ENCODE results near the gene SLC22A3. TPM values are rescaled to one million over a fixed set of nuclear protein-coding genes. Genes with fewer than 3 reads are reported as not detected.

SLC22A3 gene
- polyA plus RNA-seq, 2 of the 4 experiments (the other 2 are of a cell fraction), result 44.9 to 57.4 TPM

- no peak for TF ChIP-seq TFCP2L1 (CRISPR knock-in tag; IDR thresholded peaks at IDR 0.05)
- no peak for TF ChIP-seq ZNF302 (CRISPR knock-in tag; IDR thresholded peaks at IDR 0.05)
- no peak for TF ChIP-seq HES2 (IDR thresholded peaks at IDR 0.05)
- TF ChIP-seq POLR2AphosphoS2 (conservative IDR thresholded peaks at IDR 0.05; ENCODE audit: low read length), result no peak
- TF ChIP-seq FOSB (CRISPR knock-in tag; IDR thresholded peaks at IDR 0.05), result no peak
- TF ChIP-seq HDAC2 (IDR thresholded peaks at IDR 0.05), result no peak
- no peak for TF ChIP-seq PHF8 (IDR thresholded peaks at IDR 0.05; ENCODE audit: borderline replicate concordance, low read depth)
- no peak for TF ChIP-seq MAX (IDR thresholded peaks at IDR 0.05)
- TF ChIP-seq FOXS1 (CRISPR knock-in tag; IDR thresholded peaks at IDR 0.05), result no peak
- no peak for TF ChIP-seq JUNB (IDR thresholded peaks at IDR 0.05)
- no peak for TF ChIP-seq NPAS2 (CRISPR knock-in tag; IDR thresholded peaks at IDR 0.05; ENCODE audit: borderline replicate concordance)
- no peak for TF ChIP-seq BHLHE40 (IDR thresholded peaks at IDR 0.05; ENCODE audit: low read depth, low read length)
- no peak for TF ChIP-seq CBX8 (IDR thresholded peaks at IDR 0.05)
- no peak for TF ChIP-seq SMC3 (IDR thresholded peaks at IDR 0.05)
- no peak for TF ChIP-seq BCL3 (IDR thresholded peaks at IDR 0.05)
- peaks cover 7% of the 10 kb centered on the region; the same call in 2 of the 3 replicates for H3K9me3 ChIP-seq
- no peak for DNase-seq (ENCODE audit: low read depth in 1 of 2, low spot score in 1 of 2)
- ChIA-PET POLR2A (no interaction called here), CTCF (interaction anchor here (1.1 kb wide), 1 partner anchor 33 kb away, joined by 3 read pairs; no protein-coding TSS in a partner anchor)
- FAIRE-seq, result no peak
- ATAC-seq, result no peak
- no peak overlapping the region for H3K27ac ChIP-seq
- 56% methylated on average over 4 of the region's 4 CpGs for WGBS (ENCODE audit: missing lambda C conversion rate)
- H3K4me1 ChIP-seq, result no peaks in the 10 kb centered on the region
- H3K4me2 ChIP-seq, result no peak overlapping the region
- H3K4me3 ChIP-seq, result no peak overlapping the region
These were observed 152.5 kb downstream of the SLC22A3 start for GRCh38 chr6:160500639-160501038.

Other genes with a start within 250 kb of the SLC22A3 start
- gene SLC22A1, start 226.6 kb upstream of the SLC22A3 start, polyA plus RNA-seq (2011; rRNA removed), result 0.87 and 2.1 TPM in 2 replicates
- gene SLC22A1, start 226.6 kb upstream of the SLC22A3 start, polyA plus RNA-seq (2017; fragmentation: RNase III; extraction: RNeasy Plus Mini Kit Qiagen cat#74134 plus additional on column Dnase treatment), result 1.6 to 2.1 TPM (median 1.7 TPM) in 3 replicates
- not detected in 2 replicates for gene SLC22A2, start 89.6 kb upstream of the SLC22A3 start, polyA plus RNA-seq (2011; rRNA removed)
- gene SLC22A2, start 89.6 kb upstream of the SLC22A3 start, polyA plus RNA-seq (2017; fragmentation: RNase III; extraction: RNeasy Plus Mini Kit Qiagen cat#74134 plus additional on column Dnase treatment), result 0.04 TPM in 1 of 3 replicates, not detected in the others